A673 (cell line): ENCODE data around the gene SEC16A. TPM values are rescaled to one million over a fixed set of nuclear protein-coding genes. Genes with fewer than 3 reads are reported as not detected.

Experiments used
- BruUV-seq: library from RNA; stranded (reverse); fragments of 400-500 nt; replicated peaks from 2 replicates; lab custom pipeline; 2021; lab: Mats Ljungman, UMichigan
- CTCF ChIA-PET: fragments of 300-600 bp; sonication (Branson Sonifier 250); formaldehyde crosslinking; loops from one replicate; lab custom pipeline; 2022; ENCODE audit warnings: antibody characterized with exemption; lab: Charles Lee
- POLR2A ChIA-PET: fragments of 300-600 bp; sonication (Branson Sonifier 250); formaldehyde crosslinking; loops from one replicate; lab custom pipeline; 2022; ENCODE audit warnings: antibody characterized with exemption; ENCODE audit not compliant: low non-redundant PET; lab: Charles Lee
- DNase-seq: peaks from one replicate; pipeline ENCODE4 v3.0.0-alpha.2; 2015; ENCODE audit warnings: low spot score
- H3K27ac ChIP-seq: fragments of 200-600 bp; sonication (generic); 2 replicates; pipeline ENCODE4 v1.5.1; 2016; ENCODE audit warnings: mixed run types, low read depth, mild to moderate bottlenecking, mixed read lengths, antibody characterized with exemption, low read length; ENCODE audit not compliant: poor library complexity, severe bottlenecking
- H3K27me3 ChIP-seq: fragments of 200-600 bp; sonication (generic); replicated peaks from 2 replicates; pipeline ENCODE4 v1.6.1; 2017; ENCODE audit warnings: mixed run types, low read depth, mild to moderate bottlenecking, mixed read lengths, antibody characterized with exemption, low read length; ENCODE audit not compliant: insufficient read depth, poor library complexity
- H3K36me3 ChIP-seq: fragments of 200-600 bp; sonication (generic); 2 replicates; pipeline ENCODE4 v1.6.1; 2016; ENCODE audit warnings: mixed run types, mild to moderate bottlenecking, mixed read lengths, antibody characterized with exemption, low read length; ENCODE audit not compliant: insufficient read depth, poor library complexity, severe bottlenecking
- H3K4me1 ChIP-seq: fragments of 200-600 bp; sonication (generic); 2 replicates; pipeline ENCODE4 v1.6.1; 2017; ENCODE audit warnings: mixed run types, mild to moderate bottlenecking, mixed read lengths, antibody characterized with exemption, low read length; ENCODE audit not compliant: insufficient read depth, poor library complexity, severe bottlenecking
- H3K4me3 ChIP-seq: fragments of 200-600 bp; sonication (generic); 2 replicates; pipeline ENCODE4 v1.5.1; 2016; ENCODE audit warnings: low read depth, mixed run types, mild to moderate bottlenecking, mixed read lengths, low read length; ENCODE audit not compliant: poor library complexity, severe bottlenecking
- H3K9me3 ChIP-seq: fragments of 200-600 bp; sonication (generic); 2 replicates; pipeline ENCODE4 v1.6.1; 2016; ENCODE audit warnings: mixed run types, low read depth, mild to moderate bottlenecking, mixed read lengths, antibody characterized with exemption, low read length; ENCODE audit not compliant: poor library complexity, severe bottlenecking
- EZH2 ChIP-seq: fragments of 200-600 bp; sonication (generic); IDR thresholded peaks from 2 replicates; pipeline ENCODE4 v1.6.1; 2017; ENCODE audit warnings: borderline replicate concordance, low read depth, mild to moderate bottlenecking, mixed read lengths, antibody characterized with exemption, low read length; ENCODE audit not compliant: poor library complexity, severe bottlenecking
- intact Hi-C: fragments of 100-400 bp; cut with micrococcal nuclease; formaldehyde crosslinking; loops from one replicate; pipeline ENCODE4 v1.10.0; 2022; ENCODE audit not compliant: unreplicated experiment
- total RNA-seq: library from RNA; stranded (reverse); gene quantifications from 2 replicates; pipeline ENCODE4 v1.2.3, GENCODE V29; 2021
- TF ChIP-seq, protein P1 (sequence below): fragments of 300-800, 200-600 bp; sonication (generic); conservative IDR thresholded peaks from 2 replicates; pipeline ENCODE4 v1.5.1; 2017; ENCODE audit warnings: low read depth, mild to moderate bottlenecking, antibody characterized with exemption, low read length, moderate library complexity, mixed read lengths

Gene SEC16A
- total RNA-seq, 1 experiment from 2014 or later, result 72.9 TPM

DNA sequence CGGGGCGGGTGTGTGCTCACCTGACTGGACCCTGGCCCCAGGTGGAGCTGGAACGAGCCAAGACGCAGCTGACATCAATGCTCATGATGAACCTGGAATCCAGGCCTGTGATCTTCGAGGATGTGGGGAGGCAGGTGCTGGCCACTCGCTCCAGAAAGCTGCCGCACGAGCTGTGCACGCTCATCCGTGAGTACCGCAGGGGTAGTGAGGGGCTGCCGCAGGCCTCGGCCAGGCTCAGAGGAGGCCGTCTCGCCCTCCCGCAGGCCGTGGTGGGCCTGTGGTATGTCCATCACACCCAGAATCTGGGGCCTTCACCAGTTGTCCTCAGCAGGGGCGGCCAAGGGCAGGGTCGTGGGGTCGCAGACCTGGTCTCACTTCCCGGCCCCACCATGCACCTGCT is 61.0 kb downstream of the SEC16A start:
- Histone ChIP-seq H3K27me3 (no peaks in the 10 kb centered on the region), H3K36me3 (peaks cover 67% of the 10 kb centered on the region), H3K4me1 (peaks cover 3% of the 10 kb centered on the region), H3K9me3 (no peaks in the 10 kb centered on the region), H3K4me3 (no peak overlapping the region), H3K27ac (no peak overlapping the region)
- no peak for DNase-seq
- ChIA-PET CTCF (interaction anchor here (0.7 kb wide), 1 partner anchor 18 kb away, joined by 7 read pairs; no protein-coding TSS in a partner anchor), POLR2A (no interaction called here)
- no TSS peak for BruUV-seq
- no peak for TF ChIP-seq EZH2
- TF ChIP-seq, protein P1, sequence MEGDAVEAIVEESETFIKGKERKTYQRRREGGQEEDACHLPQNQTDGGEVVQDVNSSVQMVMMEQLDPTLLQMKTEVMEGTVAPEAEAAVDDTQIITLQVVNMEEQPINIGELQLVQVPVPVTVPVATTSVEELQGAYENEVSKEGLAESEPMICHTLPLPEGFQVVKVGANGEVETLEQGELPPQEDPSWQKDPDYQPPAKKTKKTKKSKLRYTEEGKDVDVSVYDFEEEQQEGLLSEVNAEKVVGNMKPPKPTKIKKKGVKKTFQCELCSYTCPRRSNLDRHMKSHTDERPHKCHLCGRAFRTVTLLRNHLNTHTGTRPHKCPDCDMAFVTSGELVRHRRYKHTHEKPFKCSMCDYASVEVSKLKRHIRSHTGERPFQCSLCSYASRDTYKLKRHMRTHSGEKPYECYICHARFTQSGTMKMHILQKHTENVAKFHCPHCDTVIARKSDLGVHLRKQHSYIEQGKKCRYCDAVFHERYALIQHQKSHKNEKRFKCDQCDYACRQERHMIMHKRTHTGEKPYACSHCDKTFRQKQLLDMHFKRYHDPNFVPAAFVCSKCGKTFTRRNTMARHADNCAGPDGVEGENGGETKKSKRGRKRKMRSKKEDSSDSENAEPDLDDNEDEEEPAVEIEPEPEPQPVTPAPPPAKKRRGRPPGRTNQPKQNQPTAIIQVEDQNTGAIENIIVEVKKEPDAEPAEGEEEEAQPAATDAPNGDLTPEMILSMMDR, result no peak
- intact Hi-C loops, result no loop called here

DNA sequence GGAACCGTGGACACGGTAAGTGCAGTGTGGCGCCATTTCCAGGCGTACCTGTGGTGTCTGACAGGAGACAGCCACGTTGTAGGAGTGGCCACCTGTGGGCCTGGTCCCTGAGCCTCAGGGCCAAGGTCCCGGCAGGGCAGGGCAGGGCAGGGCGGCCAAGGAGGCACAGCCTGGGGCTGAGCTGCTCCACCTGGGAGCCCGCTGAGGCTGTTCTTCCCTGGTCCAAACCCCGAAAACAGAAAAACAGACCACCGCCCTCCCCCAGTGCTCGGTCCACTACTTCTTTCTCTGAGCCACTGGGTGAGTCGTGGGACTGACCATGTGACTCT is 63.8 kb downstream of the SEC16A start:
- CTCF ChIA-PET, result no interaction called here

DNA sequence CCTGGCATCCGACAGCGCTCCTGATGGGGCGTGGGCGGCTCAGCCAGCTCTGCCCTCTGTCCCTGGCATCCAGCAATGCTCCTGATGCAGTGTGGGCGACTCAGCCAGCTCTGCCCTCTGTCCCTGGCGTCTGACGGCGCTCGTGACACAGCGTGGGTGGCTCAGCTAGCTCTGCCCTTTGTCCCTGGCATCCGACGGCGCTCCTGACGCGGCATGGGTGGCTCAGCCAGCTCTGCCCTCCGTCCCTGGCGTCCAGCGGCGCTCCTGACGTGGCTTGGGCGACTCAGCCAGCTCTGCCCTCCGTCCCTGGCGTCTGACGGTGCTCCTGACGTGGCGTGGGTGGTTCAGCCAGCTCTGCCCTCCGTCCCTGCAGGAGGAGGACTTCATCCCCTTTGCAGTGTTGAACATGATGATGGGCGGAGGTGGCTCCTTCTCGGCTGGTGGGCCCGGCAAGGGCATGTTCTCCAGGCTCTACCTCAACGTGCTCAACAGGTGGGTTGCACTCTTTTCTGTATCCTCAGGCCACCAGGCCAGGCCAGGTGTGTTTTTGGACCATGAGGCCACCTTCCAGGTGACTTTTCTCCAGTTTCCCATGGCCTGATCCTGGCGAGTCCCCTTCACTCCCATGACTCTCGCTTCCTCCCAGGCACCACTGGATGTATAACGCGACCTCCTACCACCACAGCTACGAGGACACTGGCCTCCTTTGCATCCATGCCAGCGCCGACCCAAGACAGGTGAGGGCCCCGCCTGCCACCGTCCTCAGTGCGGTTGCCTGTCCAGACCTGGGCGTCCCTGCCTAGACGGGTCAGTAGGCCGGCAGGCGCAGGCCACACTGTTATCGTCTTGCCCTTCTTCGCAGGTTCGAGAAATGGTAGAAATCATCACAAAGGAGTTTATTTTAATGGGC is 64.4 kb downstream of the SEC16A start:
- no TSS peak for BruUV-seq
- TF ChIP-seq, protein P1, result no peak
- no peak for TF ChIP-seq EZH2
- Histone ChIP-seq H3K4me1 (no peaks in the 10 kb centered on the region), H3K9me3 (no peaks in the 10 kb centered on the region), H3K4me3 (no peak overlapping the region), H3K27me3 (no peaks in the 10 kb centered on the region), H3K27ac (no peak overlapping the region), H3K36me3 (peaks cover 83% of the 10 kb centered on the region)
- ChIA-PET CTCF (no interaction called here), POLR2A (no interaction called here)
- no peak for DNase-seq
- intact Hi-C loops, result no loop called here

More for the DNA sequence above, 63.8 kb downstream of the SEC16A start:
- Histone ChIP-seq H3K4me1 (no peaks in the 10 kb centered on the region), H3K9me3 (no peaks in the 10 kb centered on the region), H3K36me3 (peaks cover 79% of the 10 kb centered on the region), H3K4me3 (no peak overlapping the region), H3K27ac (no peak overlapping the region), H3K27me3 (no peaks in the 10 kb centered on the region)
- no TSS peak for BruUV-seq
- TF ChIP-seq, protein P1, result no peak
- no peak for TF ChIP-seq EZH2
- intact Hi-C loops, result no loop called here
- DNase-seq, result no peak
- POLR2A ChIA-PET, result no interaction called here
